A549 (cell line): Measurements from ENCODE around the gene SAT1. TPM values are rescaled to one million over a fixed set of nuclear protein-coding genes. Genes with fewer than 3 reads are reported as not detected.

Experiments used
- ATAC-seq, 2 experiments: fragments of 200-7000 bp in 1 of 2; fragments of >200 bp in 1 of 2; cut with Nextera tagmentation in 1 of 2; cut with Tn5 transposase in 1 of 2; 3 replicates each; pipeline versions ENCODE4 v1.8.0 to v1.9.1; 2018 to 2020; ENCODE audit warnings: mild to moderate bottlenecking in 1 of 2, moderate library complexity in 1 of 2
- CTCF ChIA-PET: fragments of 300-600 bp; sonication (Branson Sonifier 250); formaldehyde crosslinking; extraction: SDS; loops from one replicate; lab custom pipeline; 2021; ENCODE audit warnings: antibody characterized with exemption, inconsistent platforms; lab: Yijun Ruan, JAX
- POLR2A ChIA-PET: fragments of 350-600 bp; formaldehyde crosslinking; extraction: SDS; loops from one replicate; lab custom pipeline; 2021; ENCODE audit warnings: antibody characterized with exemption, inconsistent platforms; lab: Yijun Ruan, JAX
- DNase-seq, 2 experiments: peaks; one replicate each; pipeline versions ENCODE4 v3.0.0 to v3.0.0-alpha.2; 2011 to 2016; ENCODE audit warnings: low read depth in 1 of 2, low spot score in 1 of 2
- FAIRE-seq: peaks from 2 replicates; lab custom pipeline; 2011; peaks lifted over from hg19 to GRCh38; lab: Jason Lieb, UNC
- H3K27ac ChIP-seq, 2 experiments: fragments of >200 bp; sonication (Bioruptor Twin); formaldehyde crosslinking; 3 replicates each; pipeline ENCODE4 v1.5.1; 2016 to 2017
- H3K4me1 ChIP-seq: fragments of >200 bp; sonication (Bioruptor Twin); formaldehyde crosslinking; 3 replicates; pipeline ENCODE4 v1.6.1; 2016
- H3K4me2 ChIP-seq: fragments of >200 bp; sonication (Bioruptor Twin); formaldehyde crosslinking; 3 replicates; pipeline ENCODE4 v1.6.1; 2016
- H3K4me3 ChIP-seq: fragments of >200 bp; sonication (Bioruptor Twin); formaldehyde crosslinking; 3 replicates; pipeline ENCODE4 v1.5.1; 2016
- H3K9me3 ChIP-seq: fragments of >200 bp; sonication (Bioruptor Twin); formaldehyde crosslinking; 3 replicates; pipeline ENCODE4 v1.6.1; 2016
- CBX8 ChIP-seq: fragments of 200-600 bp; sonication (generic); IDR thresholded peaks from 2 replicates; pipeline ENCODE4 v1.6.1; 2016
- CEBPB ChIP-seq, 2 experiments: fragments of >200 bp in 1 of 2; sonication (Bioruptor Twin) in 1 of 2; formaldehyde crosslinking in 1 of 2; IDR thresholded peaks; 2 replicates each; pipeline ENCODE4 v1.6.1; 2012 to 2016
- CHD2 ChIP-seq: fragments of 150-350 bp; IDR thresholded peaks from 2 replicates; pipeline ENCODE4 v1.6.1; 2014; ENCODE audit warnings: low read length; ENCODE audit not compliant: partially characterized antibody
- CHD4 ChIP-seq: fragments of 200-600 bp; sonication (generic); IDR thresholded peaks from 2 replicates; pipeline ENCODE4 v1.6.1; 2016; ENCODE audit warnings: antibody characterized with exemption, mild to moderate bottlenecking, borderline replicate concordance
- FOSL2 ChIP-seq, 2 experiments: fragments of 450-650 bp in 1 of 2; fragments of >200 bp in 1 of 2; sonication (Bioruptor Twin) in 1 of 2; formaldehyde crosslinking; IDR thresholded peaks; 2 replicates each; pipeline versions ENCODE4 v1.5.0 to v1.6.1; 2016 to 2020; ENCODE audit warnings: mild to moderate bottlenecking in 1 of 2, moderate library complexity in 1 of 2
- HOXA7 ChIP-seq: fragments of 250-450 bp; sonication (Bioruptor Pico); IDR thresholded peaks from 2 replicates; pipeline ENCODE4 v1.5.0; 2020; ENCODE audit warnings: mild to moderate bottlenecking, moderate library complexity
- JUN ChIP-seq, 2 experiments: fragments of >200 bp; sonication (Bioruptor Twin); formaldehyde crosslinking; IDR thresholded peaks; 2 replicates in 1 of 2; 3 replicates in 1 of 2; pipeline ENCODE4 v1.6.1; 2016 to 2017
- JUNB ChIP-seq: fragments of >200 bp; sonication (Bioruptor Twin); formaldehyde crosslinking; IDR thresholded peaks from 2 replicates; pipeline ENCODE4 v1.6.1; 2016
- KDM5A ChIP-seq: fragments of 200-600 bp; sonication (generic); IDR thresholded peaks from 2 replicates; pipeline ENCODE4 v1.6.1; 2016; ENCODE audit warnings: antibody characterized with exemption, mild to moderate bottlenecking
- MAFK ChIP-seq: fragments of 450-650 bp; IDR thresholded peaks from 2 replicates; pipeline ENCODE4 v1.6.1; 2014; ENCODE audit not compliant: partially characterized antibody
- NFE2L2 ChIP-seq: fragments of 150-350 bp; conservative IDR thresholded peaks from 2 replicates; pipeline ENCODE4 v1.6.1; 2014; ENCODE audit warnings: low read length
- POLR2A ChIP-seq: IDR thresholded peaks from 2 replicates; pipeline ENCODE4 v1.6.1; 2012; ENCODE audit warnings: mild to moderate bottlenecking, low read length
- RARB ChIP-seq: fragments of 250-450 bp; sonication (Bioruptor Pico); IDR thresholded peaks from 2 replicates; pipeline ENCODE4 v1.8.0; 2021; ENCODE audit warnings: mild to moderate bottlenecking, moderate library complexity
- RCOR1 ChIP-seq: fragments of 150-350 bp; IDR thresholded peaks from 2 replicates; pipeline ENCODE4 v1.6.1; 2014; ENCODE audit warnings: antibody characterized with exemption, low read length, low read depth
- SMC3 ChIP-seq: fragments of >200 bp; sonication (Bioruptor Twin); formaldehyde crosslinking; IDR thresholded peaks from 3 replicates; pipeline ENCODE4 v1.6.1; 2018; ENCODE audit warnings: inconsistent platforms
- SREBF2 ChIP-seq: fragments of 450-650 bp; IDR thresholded peaks from 2 replicates; pipeline ENCODE4 v1.6.1; 2014; ENCODE audit warnings: mild to moderate bottlenecking, moderate library complexity
- TFCP2L1 ChIP-seq: fragments of 250-450 bp; sonication (Bioruptor Pico); IDR thresholded peaks from 2 replicates; pipeline ENCODE4 v1.5.0; 2021; ENCODE audit warnings: mild to moderate bottlenecking
- WGBS: methylation state at CpG from one replicate; pipeline ENCODE4 v1.1.6; 2017; ENCODE audit errors: missing lambda C conversion rate; 5-methylcytosine and 5-hydroxymethylcytosine counted together
- polyA plus RNA-seq, 4 experiments: library from polyadenylated mRNA; depleted of rRNA in 3 of 4; stranded (reverse); fragments of >200 nt; fragmentation: RNase III in 1 of 4; extraction: RNeasy Plus Mini Kit Qiagen cat#74134 plus additional on column Dnase treatment in 1 of 4; gene quantifications; 2 replicates in 3 of 4; 3 replicates in 1 of 4; pipeline ENCODE4 v1.2.3, GENCODE V29; 2011 to 2017
- TF ChIP-seq, protein P1 (sequence below): fragments of >200 bp; sonication (Bioruptor Twin); formaldehyde crosslinking; IDR thresholded peaks from 3 replicates; pipeline ENCODE4 v1.5.1; 2016
- TF ChIP-seq, protein P2 (sequence below): fragments of 450-650 bp; IDR thresholded peaks from 2 replicates; pipeline ENCODE4 v1.6.1; 2014; ENCODE audit warnings: antibody characterized with exemption
- TF ChIP-seq, protein P3 (sequence below): IDR thresholded peaks from 2 replicates; pipeline ENCODE4 v1.6.1; 2012
- TF ChIP-seq, protein P4 (sequence below): fragments of 200-600 bp; sonication (generic); IDR thresholded peaks from 2 replicates; pipeline ENCODE4 v1.6.1; 2016; ENCODE audit warnings: antibody characterized with exemption, mild to moderate bottlenecking, moderate library complexity
- TF ChIP-seq, protein P5 (sequence below): IDR thresholded peaks from 2 replicates; pipeline ENCODE4 v1.6.1; 2012; ENCODE audit warnings: low read depth, borderline replicate concordance
- TF ChIP-seq, protein P6 (sequence below): fragments of >200 bp; sonication (Bioruptor Twin); formaldehyde crosslinking; IDR thresholded peaks from 3 replicates; pipeline ENCODE4 v1.6.1; 2016

The SAT1 gene
- polyA plus RNA-seq, 2 of the 4 experiments (the other 2 are of a cell fraction), result 585 to 3,185 TPM

DNA sequence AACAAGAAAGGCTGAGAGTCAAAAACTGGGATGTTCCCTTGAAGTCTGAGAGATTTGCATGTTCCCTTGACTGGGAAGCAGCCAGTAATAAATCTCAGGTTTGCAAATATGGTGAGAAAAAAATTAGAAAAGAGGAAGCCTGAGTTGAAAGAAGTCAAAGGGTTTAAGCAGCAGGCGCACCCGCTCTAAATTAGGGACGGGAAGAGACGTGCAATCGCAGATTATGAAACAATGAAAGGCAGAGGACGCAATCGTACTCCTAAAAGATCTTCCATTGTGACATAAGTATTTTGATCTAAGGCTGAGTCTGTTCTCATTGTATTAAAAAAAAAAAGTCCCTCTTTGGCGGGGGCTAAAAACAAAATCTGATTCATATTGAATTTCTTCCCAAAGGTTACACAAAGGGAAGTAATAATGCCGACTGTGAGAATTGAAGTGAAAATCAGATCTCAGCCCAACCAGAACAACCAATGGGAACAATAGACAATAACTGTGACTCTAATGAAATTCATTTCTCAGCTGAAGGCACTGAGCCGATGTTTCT is 28.2 kb downstream of the SAT1 start:
- peak in 1 of 2 experiments; percentile 43 for DNase-seq
- Histone ChIP-seq H3K4me1 (peaks cover 24% of the 10 kb centered on the region), H3K9me3 (no peaks in the 10 kb centered on the region), H3K27ac (peak overlapping the region; percentile 76 to 88), H3K4me3 (no peak overlapping the region), H3K4me2 (peak overlapping the region; percentile 62)
- TF ChIP-seq SREBF2 (no peak), CEBPB (IDR thresholded peaks at IDR 0.05) (peak in 1 of 2 experiments; percentile 38; a peak in 1 of 4 replicates)
- CTCF ChIA-PET, result no interaction called here
- POLR2A ChIA-PET, result no interaction called here
- FAIRE-seq, result no peak
- ATAC-seq, result no peak
- 46% methylated on average over 10 of the region's 10 CpGs for WGBS

DNA sequence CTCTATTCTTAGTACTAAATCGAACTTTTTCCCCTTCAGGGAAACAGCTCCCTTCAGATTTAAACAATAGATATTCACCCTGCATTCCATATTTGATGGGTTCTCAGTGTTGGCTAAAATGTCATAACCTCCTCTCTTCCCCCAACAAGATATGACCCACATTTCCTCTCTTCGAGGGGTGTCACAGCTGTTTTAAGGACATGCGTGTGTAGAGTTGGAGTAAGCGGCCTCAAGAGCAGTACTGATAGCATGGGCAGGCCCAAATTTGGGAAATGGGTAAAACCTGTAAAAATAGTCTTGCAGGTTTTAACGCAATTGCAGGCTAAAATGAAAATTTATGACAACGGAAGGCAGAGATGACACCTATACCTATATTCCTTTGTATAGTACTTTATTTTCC is 28.7 kb downstream of the SAT1 start:
- POLR2A ChIA-PET, result no interaction called here
- no peak overlapping the region for H3K4me3 ChIP-seq
- no peak for TF ChIP-seq FOSL2 (IDR thresholded peaks at IDR 0.05)
- no peak for TF ChIP-seq FOSL2 (CRISPR knock-in tag; IDR thresholded peaks at IDR 0.05)
- TF ChIP-seq MAFK, result no peak
- no peak for TF ChIP-seq NFE2L2
- TF ChIP-seq, protein P1, sequence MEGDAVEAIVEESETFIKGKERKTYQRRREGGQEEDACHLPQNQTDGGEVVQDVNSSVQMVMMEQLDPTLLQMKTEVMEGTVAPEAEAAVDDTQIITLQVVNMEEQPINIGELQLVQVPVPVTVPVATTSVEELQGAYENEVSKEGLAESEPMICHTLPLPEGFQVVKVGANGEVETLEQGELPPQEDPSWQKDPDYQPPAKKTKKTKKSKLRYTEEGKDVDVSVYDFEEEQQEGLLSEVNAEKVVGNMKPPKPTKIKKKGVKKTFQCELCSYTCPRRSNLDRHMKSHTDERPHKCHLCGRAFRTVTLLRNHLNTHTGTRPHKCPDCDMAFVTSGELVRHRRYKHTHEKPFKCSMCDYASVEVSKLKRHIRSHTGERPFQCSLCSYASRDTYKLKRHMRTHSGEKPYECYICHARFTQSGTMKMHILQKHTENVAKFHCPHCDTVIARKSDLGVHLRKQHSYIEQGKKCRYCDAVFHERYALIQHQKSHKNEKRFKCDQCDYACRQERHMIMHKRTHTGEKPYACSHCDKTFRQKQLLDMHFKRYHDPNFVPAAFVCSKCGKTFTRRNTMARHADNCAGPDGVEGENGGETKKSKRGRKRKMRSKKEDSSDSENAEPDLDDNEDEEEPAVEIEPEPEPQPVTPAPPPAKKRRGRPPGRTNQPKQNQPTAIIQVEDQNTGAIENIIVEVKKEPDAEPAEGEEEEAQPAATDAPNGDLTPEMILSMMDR, result no peak
- no peak for TF ChIP-seq SMC3
- TF ChIP-seq, protein P2, sequence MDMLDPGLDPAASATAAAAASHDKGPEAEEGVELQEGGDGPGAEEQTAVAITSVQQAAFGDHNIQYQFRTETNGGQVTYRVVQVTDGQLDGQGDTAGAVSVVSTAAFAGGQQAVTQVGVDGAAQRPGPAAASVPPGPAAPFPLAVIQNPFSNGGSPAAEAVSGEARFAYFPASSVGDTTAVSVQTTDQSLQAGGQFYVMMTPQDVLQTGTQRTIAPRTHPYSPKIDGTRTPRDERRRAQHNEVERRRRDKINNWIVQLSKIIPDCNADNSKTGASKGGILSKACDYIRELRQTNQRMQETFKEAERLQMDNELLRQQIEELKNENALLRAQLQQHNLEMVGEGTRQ, result no peak
- TF ChIP-seq, all 56 proteins: peak for 0
- CTCF ChIA-PET, result interaction anchor here (0.6 kb wide), 1 partner anchor 9 kb away, joined by 4 read pairs; no protein-coding TSS in a partner anchor
- ATAC-seq (no peak), DNase-seq (no peak), FAIRE-seq (no peak)
- peak overlapping the region; percentile 76 to 88 for H3K27ac ChIP-seq
- 73% methylated on average over 6 of the region's 6 CpGs for WGBS
- no peaks in the 10 kb centered on the region for H3K9me3 ChIP-seq
- H3K4me1 ChIP-seq, result peaks cover 22% of the 10 kb centered on the region
- peak overlapping the region; percentile 62 for H3K4me2 ChIP-seq

DNA sequence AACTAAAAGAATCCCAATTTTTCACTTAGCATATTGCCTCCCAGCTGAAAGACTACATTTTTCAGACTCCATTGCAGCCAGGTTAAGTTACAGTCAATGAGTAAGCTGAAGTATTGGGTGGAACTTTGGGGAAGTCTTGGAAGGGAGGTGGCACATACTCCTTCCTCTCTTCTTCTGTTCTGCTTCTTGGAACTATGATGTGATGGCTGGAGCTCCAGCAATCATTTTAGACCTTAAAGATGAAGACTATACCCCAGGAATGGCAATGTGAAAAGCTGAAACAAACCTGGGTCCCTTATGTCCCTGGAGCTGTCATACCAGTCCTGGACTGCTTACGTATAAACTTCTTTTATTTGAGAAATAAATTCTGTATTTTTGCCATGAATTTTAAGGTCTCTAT is 30.8 kb downstream of the SAT1 start:
- CTCF ChIA-PET, result interaction anchor here (0.7 to 2.8 kb wide), 4 partner anchors 14 to 88 kb away, joined by 3 to 12 read pairs (median 8); partner anchors contain the start of gene SAT1
- H3K4me2 ChIP-seq, result no peak overlapping the region
- ATAC-seq (no peak), DNase-seq (no peak), FAIRE-seq (no peak)
- H3K4me3 ChIP-seq, result no peak overlapping the region
- WGBS, result 83% methylated on average over 1 of the region's 1 CpG
- H3K27ac ChIP-seq, result peak overlapping the region in 1 of 2 experiments; percentile 61; a peak in 2 of 6 replicates
- no peaks in the 10 kb centered on the region for H3K9me3 ChIP-seq
- peaks cover 17% of the 10 kb centered on the region; the same call in 2 of the 3 replicates for H3K4me1 ChIP-seq
- no peak for TF ChIP-seq HOXA7
- TF ChIP-seq POLR2A, result no peak
- TF ChIP-seq CHD2, result no peak
- TF ChIP-seq, protein P3, sequence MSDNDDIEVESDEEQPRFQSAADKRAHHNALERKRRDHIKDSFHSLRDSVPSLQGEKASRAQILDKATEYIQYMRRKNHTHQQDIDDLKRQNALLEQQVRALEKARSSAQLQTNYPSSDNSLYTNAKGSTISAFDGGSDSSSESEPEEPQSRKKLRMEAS, result no peak
- TF ChIP-seq CBX8, result no peak
- TF ChIP-seq, protein P4, sequence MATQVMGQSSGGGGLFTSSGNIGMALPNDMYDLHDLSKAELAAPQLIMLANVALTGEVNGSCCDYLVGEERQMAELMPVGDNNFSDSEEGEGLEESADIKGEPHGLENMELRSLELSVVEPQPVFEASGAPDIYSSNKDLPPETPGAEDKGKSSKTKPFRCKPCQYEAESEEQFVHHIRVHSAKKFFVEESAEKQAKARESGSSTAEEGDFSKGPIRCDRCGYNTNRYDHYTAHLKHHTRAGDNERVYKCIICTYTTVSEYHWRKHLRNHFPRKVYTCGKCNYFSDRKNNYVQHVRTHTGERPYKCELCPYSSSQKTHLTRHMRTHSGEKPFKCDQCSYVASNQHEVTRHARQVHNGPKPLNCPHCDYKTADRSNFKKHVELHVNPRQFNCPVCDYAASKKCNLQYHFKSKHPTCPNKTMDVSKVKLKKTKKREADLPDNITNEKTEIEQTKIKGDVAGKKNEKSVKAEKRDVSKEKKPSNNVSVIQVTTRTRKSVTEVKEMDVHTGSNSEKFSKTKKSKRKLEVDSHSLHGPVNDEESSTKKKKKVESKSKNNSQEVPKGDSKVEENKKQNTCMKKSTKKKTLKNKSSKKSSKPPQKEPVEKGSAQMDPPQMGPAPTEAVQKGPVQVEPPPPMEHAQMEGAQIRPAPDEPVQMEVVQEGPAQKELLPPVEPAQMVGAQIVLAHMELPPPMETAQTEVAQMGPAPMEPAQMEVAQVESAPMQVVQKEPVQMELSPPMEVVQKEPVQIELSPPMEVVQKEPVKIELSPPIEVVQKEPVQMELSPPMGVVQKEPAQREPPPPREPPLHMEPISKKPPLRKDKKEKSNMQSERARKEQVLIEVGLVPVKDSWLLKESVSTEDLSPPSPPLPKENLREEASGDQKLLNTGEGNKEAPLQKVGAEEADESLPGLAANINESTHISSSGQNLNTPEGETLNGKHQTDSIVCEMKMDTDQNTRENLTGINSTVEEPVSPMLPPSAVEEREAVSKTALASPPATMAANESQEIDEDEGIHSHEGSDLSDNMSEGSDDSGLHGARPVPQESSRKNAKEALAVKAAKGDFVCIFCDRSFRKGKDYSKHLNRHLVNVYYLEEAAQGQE, result no peak
- TF ChIP-seq RCOR1, result no peak
- TF ChIP-seq TFCP2L1, result no peak
- no peak for TF ChIP-seq KDM5A
- TF ChIP-seq CHD4, result no peak
- TF ChIP-seq CEBPB (IDR thresholded peaks at IDR 0.05), result no peak
- TF ChIP-seq JUN (IDR thresholded peaks at IDR 0.05), result no peak
- TF ChIP-seq RARB, result no peak
- TF ChIP-seq, protein P5, sequence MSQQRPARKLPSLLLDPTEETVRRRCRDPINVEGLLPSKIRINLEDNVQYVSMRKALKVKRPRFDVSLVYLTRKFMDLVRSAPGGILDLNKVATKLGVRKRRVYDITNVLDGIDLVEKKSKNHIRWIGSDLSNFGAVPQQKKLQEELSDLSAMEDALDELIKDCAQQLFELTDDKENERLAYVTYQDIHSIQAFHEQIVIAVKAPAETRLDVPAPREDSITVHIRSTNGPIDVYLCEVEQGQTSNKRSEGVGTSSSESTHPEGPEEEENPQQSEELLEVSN, result no peak
- TF ChIP-seq, protein P6, sequence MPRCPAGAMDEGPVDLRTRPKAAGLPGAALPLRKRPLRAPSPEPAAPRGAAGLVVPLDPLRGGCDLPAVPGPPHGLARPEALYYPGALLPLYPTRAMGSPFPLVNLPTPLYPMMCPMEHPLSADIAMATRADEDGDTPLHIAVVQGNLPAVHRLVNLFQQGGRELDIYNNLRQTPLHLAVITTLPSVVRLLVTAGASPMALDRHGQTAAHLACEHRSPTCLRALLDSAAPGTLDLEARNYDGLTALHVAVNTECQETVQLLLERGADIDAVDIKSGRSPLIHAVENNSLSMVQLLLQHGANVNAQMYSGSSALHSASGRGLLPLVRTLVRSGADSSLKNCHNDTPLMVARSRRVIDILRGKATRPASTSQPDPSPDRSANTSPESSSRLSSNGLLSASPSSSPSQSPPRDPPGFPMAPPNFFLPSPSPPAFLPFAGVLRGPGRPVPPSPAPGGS, result no peak
- no peak for TF ChIP-seq JUNB
- no peak for TF ChIP-seq NFE2L2
- POLR2A ChIA-PET, result no interaction called here
